ENCODE measurements around the gene MIA2. TPM values are rescaled to one million over a fixed set of nuclear protein-coding genes. Genes with fewer than 3 reads are reported as not detected.
"Not testable (repeated sequence)": the region's sequence is repeated elsewhere in the genome, so short reads cannot be mapped to it uniquely, and the experiment has no call there.

The MIA2 gene
- total RNA-seq, 3 donors from 2014 or later = 19.5 to 37.0 (median 23.3) TPM

DNA sequence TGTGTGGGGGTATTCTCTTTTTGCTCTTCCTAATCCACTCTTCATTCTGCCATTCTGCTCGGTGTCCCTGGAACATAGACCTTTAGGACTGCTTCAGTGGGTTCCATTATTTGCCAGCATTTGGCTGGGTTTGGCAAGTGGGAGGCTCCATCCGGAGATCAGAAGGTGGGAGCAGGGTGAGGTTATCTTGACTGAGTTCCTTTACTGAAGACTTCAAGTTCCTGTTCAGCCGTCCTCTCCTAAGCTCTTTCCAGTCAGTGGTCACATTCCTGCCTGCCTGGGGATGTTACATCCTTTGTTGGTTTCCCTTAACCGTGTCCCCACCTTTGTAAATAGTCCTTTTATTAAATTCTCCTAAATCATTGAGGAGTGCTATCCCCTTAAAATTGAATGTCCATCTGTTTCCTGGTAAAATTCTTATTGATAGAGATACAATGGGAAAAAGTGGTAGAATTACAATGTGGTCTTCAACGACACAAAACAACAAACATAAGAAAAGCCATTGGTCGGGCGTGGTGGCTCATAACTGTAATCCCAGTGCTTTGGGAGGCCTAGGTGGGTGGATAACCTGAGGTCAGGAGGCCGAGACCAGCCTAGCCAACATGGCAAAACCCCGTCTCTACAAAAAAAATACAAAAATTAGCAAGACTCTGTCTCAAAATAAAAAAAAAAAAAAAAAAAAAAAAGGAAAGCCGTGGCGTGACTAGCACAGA is 5.0 kb upstream of the MIA2 start:
- no peaks in the 10 kb centered on the region for H3K36me3 ChIP-seq
- intact Hi-C loops (cut with DNase I; ENCODE audit: low total_unique reads) = no loop called here
- DNase-seq (ENCODE audit: low spot score in 2 of 2) = no peak
- no peaks in the 10 kb centered on the region for H3K9me3 ChIP-seq
- TF ChIP-seq POLR2AphosphoS5 (IDR thresholded peaks at IDR 0.05) (no peak), POLR2A (IDR thresholded peaks at IDR 0.05) (no peak)
- TF ChIP-seq, protein P1, sequence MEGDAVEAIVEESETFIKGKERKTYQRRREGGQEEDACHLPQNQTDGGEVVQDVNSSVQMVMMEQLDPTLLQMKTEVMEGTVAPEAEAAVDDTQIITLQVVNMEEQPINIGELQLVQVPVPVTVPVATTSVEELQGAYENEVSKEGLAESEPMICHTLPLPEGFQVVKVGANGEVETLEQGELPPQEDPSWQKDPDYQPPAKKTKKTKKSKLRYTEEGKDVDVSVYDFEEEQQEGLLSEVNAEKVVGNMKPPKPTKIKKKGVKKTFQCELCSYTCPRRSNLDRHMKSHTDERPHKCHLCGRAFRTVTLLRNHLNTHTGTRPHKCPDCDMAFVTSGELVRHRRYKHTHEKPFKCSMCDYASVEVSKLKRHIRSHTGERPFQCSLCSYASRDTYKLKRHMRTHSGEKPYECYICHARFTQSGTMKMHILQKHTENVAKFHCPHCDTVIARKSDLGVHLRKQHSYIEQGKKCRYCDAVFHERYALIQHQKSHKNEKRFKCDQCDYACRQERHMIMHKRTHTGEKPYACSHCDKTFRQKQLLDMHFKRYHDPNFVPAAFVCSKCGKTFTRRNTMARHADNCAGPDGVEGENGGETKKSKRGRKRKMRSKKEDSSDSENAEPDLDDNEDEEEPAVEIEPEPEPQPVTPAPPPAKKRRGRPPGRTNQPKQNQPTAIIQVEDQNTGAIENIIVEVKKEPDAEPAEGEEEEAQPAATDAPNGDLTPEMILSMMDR (IDR thresholded peaks at IDR 0.05) = no peak
- no peak overlapping the region for H3K27ac ChIP-seq
- no peak overlapping the region for H3K4me3 ChIP-seq
- no peaks in the 10 kb centered on the region for H3K27me3 ChIP-seq
- H3K4me1 ChIP-seq = no peaks in the 10 kb centered on the region

- Histone ChIP-seq H3K9me3 (no peaks in the 10 kb centered on the region), H3K27me3 (no peaks in the 10 kb centered on the region), H3K4me1 (no peaks in the 10 kb centered on the region), H3K4me3 (no peak overlapping the region), H3K36me3 (no peaks in the 10 kb centered on the region), H3K27ac (no peak overlapping the region)
- no peak for DNase-seq (ENCODE audit: low spot score in 2 of 2)
- no peak for TF ChIP-seq POLR2A (IDR thresholded peaks at IDR 0.05)
- TF ChIP-seq, protein P1 (IDR thresholded peaks at IDR 0.05) = no peak
- no peak for TF ChIP-seq POLR2AphosphoS5 (IDR thresholded peaks at IDR 0.05)
- intact Hi-C loops (cut with DNase I; ENCODE audit: low total_unique reads) = no loop called here
These were observed 4.5 kb upstream of the MIA2 start for GRCh38 chr14:39229222-39229543.

GRCh38 chr14:39229601-39230110 is 4.1 kb upstream of the MIA2 start:
- Histone ChIP-seq H3K36me3 (no peaks in the 10 kb centered on the region), H3K27me3 (no peaks in the 10 kb centered on the region), H3K4me1 (no peaks in the 10 kb centered on the region), H3K27ac (no peak overlapping the region), H3K9me3 (no peaks in the 10 kb centered on the region), H3K4me3 (no peak overlapping the region)
- TF ChIP-seq POLR2A (IDR thresholded peaks at IDR 0.05) = no peak
- TF ChIP-seq, protein P1 (IDR thresholded peaks at IDR 0.05) = no peak
- TF ChIP-seq POLR2AphosphoS5 (IDR thresholded peaks at IDR 0.05) = no peak
- no peak for DNase-seq (ENCODE audit: low spot score in 2 of 2)
- intact Hi-C loops (cut with DNase I; ENCODE audit: low total_unique reads) = no loop called here

DNA sequence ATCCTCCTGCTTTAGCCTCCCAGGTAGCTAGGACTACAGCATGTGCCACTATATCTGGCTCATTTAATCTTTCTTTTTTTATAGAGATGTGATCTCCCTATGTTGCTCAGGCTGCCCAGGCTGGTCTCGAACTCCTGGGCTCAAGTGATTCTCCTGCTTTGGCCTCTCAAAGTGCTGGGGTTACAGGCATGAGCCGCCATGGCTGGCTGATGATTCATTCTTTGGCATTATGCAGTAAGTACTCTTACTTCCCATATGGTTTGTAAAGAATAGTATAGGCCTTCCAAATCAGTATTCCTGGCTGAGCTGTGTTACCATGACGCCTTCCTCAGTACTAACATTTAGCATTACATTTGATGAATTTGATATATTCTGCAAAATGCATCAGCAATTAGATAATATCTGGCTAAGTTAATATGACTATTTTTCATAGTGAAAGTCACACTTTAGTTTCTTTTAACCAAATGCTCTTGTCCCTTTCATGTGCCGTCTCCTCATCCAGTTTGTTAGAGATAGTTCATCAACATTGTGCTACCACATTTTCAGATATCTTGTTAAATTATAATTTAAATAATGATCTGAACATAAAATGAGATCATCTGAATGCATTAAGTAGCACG is 3.2 kb upstream of the MIA2 start:
- no peak for DNase-seq (ENCODE audit: low spot score in 2 of 2)

GRCh38 chr14:39231751-39232553 is 1.8 kb upstream of the MIA2 start:
- H3K27me3 ChIP-seq; H3K4me1 ChIP-seq; H3K9me3 ChIP-seq; H3K4me3 ChIP-seq; H3K27ac ChIP-seq; H3K36me3 ChIP-seq; intact Hi-C loops (cut with DNase I; ENCODE audit: low total_unique reads); DNase-seq (ENCODE audit: low spot score in 2 of 2): not testable (repeated sequence)

More for the DNA sequence above, 3.2 kb upstream of the MIA2 start:
- TF ChIP-seq POLR2AphosphoS5 (IDR thresholded peaks at IDR 0.05) = no peak
- TF ChIP-seq, protein P1 (IDR thresholded peaks at IDR 0.05) = no peak
- TF ChIP-seq POLR2A (IDR thresholded peaks at IDR 0.05) = no peak
- H3K4me1 ChIP-seq = no peaks in the 10 kb centered on the region
- no peak overlapping the region for H3K4me3 ChIP-seq
- H3K27me3 ChIP-seq = no peaks in the 10 kb centered on the region
- no peaks in the 10 kb centered on the region for H3K36me3 ChIP-seq
- intact Hi-C loops (cut with DNase I; ENCODE audit: low total_unique reads) = no loop called here
- H3K9me3 ChIP-seq = no peaks in the 10 kb centered on the region
- H3K27ac ChIP-seq = no peak overlapping the region
